GM18502 (cell line): ENCODE measurements around the gene IL31RA.

Source experiments
- ATAC-seq: cut with Tn5 transposase; IDR thresholded peaks from one replicate; pipeline ENCODE4 v1.9.1; 2021; ENCODE audit warnings: mild to moderate bottlenecking; ENCODE audit not compliant: unreplicated experiment, poor library complexity

The IL31RA gene

GRCh38 chr5:55857247-55857640, 6.1 kb downstream of the IL31RA start:
- ATAC-seq = no peak

DNA sequence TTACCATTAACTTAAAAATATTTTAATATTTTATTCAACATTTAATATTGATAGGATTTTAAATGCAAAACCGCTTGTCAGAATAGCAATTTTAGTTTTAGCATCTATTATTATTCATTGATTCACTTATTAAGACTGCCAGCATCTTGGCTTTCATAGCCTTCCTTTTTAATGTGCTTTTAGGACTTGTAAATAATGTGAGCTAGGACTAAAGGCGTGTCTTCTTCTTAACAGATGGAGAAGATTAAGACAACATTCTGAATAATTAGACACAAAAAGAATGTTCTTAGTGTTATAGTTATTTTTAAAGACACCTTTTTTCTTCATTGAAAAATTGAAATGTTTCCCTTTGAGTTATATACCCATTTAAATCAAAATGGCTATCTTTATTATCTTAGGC, 6.9 kb downstream of the IL31RA start:
- no peak for ATAC-seq

DNA sequence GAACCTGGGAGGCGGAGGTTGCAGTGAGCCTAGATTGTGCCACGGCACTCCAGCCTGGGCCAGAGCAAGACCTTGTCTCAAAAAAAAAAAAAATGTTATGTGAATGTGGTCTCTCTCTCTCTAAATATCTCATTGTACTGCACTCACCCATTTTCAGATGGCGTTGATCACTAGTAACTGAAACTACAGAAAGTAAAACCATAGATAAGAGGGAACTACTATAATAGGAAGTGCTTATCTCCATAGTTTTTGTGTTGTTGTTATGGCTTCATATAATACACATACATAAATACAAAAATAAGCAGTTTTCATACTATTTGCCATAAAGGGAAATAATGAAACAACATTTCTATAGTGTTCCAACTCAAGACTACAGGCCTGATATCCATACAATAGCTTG, 9.1 kb downstream of the IL31RA start:
- ATAC-seq = no peak

DNA sequence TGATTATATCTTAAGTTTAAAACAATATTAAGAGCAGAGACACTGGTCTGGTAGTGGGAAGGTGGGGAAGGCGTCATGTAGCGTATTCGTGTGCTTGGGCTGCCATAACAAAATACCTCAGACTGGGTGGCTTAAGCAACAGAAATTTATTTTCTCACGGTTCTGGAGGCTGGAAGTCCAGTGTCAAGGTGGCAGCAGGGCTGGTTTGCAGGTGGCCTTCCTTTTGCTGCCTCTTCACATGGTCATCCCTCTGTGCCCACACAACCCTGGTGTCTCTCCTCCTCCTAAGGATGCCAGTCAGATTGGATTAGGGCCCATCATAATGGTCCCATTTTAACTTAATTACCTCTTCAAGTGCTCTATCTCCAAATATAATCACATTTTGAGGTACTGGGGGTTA, 9.6 kb downstream of the IL31RA start:
- no peak for ATAC-seq

DNA sequence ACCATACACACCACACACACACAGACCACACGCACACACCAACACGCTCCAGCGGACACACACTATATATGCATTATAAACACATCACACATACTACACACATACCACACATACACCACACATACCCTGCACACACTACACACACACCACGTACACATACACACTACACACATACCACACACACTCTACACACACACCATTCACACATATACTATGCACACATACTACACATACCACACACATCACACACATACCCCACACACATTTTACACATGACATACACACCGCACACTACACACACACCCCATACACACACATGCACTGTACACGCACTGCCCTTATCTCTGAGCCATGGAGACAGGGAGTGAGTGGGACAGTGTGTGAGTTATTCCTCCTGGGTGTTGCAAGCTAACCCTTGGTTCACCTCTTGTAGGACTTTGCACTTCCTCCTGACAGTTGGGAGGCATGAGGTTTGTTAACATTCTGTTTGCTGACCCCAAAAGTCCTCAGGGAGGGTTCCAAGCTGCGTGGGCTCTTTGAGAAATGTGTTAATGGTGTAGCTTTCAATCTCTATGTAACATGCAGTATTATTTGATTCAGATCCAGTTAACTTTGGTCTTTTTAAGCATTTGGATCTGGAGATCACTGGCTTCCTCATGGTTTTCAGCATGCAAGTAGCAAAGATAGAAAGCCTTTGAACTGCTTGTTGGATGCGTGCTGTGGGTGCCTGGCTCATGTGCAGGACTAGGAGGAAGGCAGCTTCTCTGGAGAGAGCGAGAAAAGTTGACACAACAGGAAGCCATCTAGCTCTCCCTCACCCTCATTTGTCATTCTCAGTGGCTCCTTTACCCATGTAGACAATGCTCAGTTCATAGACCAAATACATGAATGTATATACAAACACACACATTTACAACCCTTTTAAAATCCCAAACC, 13.7 kb downstream of the IL31RA start:
- ATAC-seq = no peak

- ATAC-seq = no peak
These were observed 14.7 kb downstream of the IL31RA start for GRCh38 chr5:55865831-55866230.

DNA sequence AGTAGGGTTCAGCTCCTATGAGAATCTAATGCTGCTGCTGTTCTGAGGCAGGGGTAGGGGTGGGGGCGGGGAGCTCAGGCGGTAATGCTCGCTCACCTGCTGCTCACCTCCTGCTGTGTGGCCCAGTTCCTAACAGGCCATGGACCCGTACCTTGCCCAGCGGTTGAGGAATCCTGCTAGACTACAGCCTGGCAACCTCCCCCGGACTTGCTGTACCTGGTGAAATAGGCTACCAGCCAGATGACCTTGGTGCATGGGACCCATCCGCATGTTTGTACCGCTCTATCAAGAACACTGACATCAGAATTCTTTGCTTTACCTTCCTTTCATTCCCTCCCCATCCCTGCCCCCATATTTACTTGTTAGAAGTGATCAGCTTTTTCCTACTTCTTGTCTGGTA, 15.3 kb downstream of the IL31RA start:
- no peak for ATAC-seq

DNA sequence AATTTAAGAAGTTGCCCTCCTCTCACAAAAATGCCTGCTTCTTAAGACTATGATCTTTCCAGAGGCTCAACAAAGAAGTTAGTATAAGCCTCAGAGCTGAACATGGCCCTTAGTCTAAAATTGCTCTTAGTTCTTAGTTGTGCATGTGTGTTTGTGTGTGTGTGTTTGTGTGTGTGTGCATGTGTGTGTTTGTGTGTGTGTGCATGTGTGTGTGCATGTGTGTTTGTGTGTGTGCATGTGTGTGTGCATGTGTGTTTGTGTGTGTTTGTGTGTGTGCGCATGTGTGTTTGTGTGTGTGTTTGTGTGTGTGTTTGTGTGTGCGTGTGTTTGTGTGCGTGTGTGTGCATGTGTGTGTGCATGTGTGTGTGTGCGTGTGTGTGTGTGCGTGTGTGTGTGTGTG, 15.8 kb downstream of the IL31RA start:
- ATAC-seq = no peak

DNA sequence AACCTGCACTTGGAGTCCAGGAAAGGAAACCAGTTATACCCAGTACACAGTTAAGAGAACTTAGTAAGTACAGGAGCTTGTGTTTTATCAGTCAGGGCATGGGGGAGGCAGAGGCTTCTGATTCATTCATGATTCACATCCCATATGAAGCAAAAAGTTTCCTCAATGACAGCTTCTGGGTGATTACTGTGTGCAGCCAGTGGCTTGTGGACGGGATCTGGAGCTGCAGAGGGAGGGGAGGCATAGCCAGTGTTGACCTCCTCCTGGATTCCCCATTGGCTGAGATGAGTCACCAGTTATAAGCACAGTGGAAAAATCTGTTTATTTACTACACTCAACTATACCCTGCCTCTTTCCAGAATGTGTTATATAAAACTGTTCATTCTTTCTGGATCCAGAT, 17.7 kb downstream of the IL31RA start:
- no peak for ATAC-seq

- ATAC-seq = no peak
These were observed 18.7 kb downstream of the IL31RA start for GRCh38 chr5:55869847-55870246.

DNA sequence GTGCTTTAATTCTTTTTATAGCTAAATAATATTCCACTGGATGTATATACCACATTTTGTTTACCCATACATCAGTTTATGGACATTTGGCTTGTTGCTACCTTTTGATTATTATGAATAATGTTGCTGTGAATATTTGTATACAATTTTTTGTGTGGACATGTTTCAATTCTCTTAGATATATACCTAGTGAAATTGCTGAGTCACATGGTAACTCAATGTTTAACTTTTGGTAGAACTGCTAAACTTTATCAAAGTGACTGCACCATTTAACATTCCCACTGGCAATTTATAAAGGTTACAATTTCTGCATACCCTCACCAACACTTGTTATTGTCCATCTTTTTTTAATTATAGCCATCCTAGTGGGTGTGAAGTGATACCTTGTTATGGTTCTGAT, 22.1 kb downstream of the IL31RA start:
- ATAC-seq = no peak

GRCh38 chr5:55877655-55878054, 26.5 kb downstream of the IL31RA start:
- ATAC-seq = no peak

DNA sequence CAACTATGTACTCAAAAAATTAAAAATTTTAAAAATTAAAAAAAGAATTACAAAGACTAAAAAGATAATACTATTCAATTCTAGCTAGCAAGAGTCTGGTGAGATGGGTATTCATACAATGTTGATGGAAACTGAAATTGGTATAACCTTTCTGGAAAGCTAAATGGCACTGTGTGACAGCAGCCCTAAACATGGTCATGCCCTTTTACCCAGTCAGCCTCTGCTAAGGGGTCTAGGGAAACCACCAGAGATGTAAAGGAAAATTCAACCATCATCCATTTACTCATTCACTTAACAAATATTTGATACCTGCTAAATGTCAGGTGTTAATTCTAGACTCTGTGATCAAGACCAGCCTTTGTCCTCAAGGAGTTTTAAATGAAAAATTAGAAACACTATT, 29.3 kb downstream of the IL31RA start:
- no peak for ATAC-seq

GRCh38 chr5:55885359-55885758, 34.2 kb downstream of the IL31RA start:
- no peak for ATAC-seq

GRCh38 chr5:55888205-55888604, 37.0 kb downstream of the IL31RA start:
- ATAC-seq = no peak

DNA sequence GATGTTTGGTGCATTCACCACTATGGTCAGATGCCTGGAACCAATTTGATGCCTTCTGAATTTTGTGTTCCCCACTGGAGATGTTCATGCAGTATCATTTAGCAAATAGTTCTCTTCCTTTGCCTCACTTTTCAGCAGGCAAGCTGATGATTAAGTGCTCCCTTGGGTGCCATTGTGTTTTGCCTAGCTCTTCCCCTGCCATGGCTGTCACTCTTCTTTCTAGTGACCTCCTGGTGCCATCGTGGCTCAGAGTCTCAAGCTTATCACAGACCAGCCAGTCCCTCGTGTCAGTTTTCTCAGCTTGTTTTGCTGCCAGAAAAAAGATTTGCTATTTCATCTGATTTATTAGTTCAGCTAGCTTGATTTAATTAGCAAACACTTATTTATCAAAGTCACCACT, 41.3 kb downstream of the IL31RA start:
- ATAC-seq = no peak

DNA sequence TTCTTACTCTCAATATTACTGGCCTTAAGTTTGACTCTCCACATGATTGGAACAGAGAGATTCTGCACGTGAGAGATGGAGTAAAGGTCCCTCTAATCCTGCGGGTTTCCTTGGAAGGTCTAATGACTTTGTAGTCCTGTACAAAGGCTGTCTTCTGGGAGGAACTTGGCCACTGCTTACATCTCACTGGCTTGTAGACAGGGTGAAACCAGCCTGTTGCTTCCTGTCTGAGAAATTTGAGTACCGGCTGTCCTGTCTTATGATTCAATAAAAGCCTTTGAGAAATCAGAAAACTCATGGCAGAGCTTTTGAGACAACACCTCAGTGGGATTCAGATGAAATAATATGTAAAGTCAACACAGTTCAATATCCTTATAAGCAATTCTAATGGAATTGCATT, 43.0 kb downstream of the IL31RA start:
- no peak for ATAC-seq

GRCh38 chr5:55895346-55895745, 44.2 kb downstream of the IL31RA start:
- ATAC-seq = no peak

GRCh38 chr5:55896238-55896637, 45.1 kb downstream of the IL31RA start:
- no peak for ATAC-seq

- no peak for ATAC-seq
These were observed 45.5 kb downstream of the IL31RA start for GRCh38 chr5:55896663-55897062.

DNA sequence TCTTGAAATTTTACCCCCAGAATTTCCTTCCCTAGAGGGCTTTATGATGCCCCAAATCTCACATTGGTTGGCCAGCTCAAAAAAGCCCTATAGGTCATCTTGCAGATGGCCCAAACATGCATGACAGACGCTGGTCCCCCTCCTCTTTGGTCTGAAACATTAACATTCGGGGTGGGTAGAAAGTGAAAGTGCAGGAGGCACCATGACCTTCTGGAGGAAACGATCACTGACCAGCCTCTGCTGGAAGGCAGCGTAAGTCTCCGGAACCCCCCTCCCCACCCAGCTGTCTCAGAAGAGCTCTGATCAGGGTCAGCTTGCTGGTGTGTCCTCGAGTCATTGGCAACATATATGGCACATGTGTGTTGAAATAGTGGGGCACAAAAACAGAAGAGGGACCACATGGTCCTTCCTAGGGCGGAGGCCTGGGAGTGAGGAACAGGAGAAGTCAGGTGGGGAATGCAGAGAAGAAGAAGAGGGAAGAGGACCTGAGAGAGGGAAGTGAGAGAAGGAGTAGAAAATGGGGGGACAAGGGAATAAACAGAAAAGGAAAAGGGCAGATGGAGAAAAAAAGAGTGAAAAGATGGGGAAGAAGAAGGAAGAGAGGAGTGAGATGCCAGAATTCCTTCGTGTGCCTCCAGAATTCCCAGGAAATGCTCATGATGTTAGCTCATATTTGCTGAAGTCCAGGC, 46.2 kb downstream of the IL31RA start:
- no peak for ATAC-seq

- ATAC-seq = no peak
These were observed 46.7 kb downstream of the IL31RA start for GRCh38 chr5:55897905-55898304.
